NCI-H748 treated with DMSO at 0.1 percent for 48 hours (cell line): Measurements from ENCODE around the gene VPS13A.
"Not testable (repeated sequence)": the region's sequence is repeated elsewhere in the genome, so short reads cannot be mapped to it uniquely, and the experiment has no call there.

ENCODE experiments used
- DNase-seq: peaks from one replicate; lab custom pipeline; 2025; lab: John Stamatoyannopoulos, UW

Gene VPS13A

GRCh38 chr9:77305622-77306400 is 128.5 kb downstream of the VPS13A start:
- DNase-seq, result no peak

DNA sequence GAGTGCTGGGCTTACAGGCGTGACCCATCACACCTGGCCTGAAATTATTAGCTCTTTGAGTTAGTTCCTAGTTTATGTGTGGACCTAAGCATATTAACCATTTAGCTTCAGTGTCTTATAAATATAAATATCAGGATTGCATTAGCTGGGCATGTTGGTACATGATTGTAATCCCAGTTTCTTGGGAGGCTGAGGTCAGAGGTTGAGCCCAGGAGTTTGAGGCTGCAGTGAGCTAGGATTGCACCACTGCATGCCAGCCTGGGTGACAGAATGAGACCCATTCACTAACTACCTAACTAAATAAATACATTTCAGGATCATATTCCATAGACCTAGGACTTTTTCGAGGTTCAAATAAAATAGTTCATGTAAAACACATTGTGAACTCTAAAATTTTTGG is 129.8 kb downstream of the VPS13A start:
- no peak for DNase-seq

DNA sequence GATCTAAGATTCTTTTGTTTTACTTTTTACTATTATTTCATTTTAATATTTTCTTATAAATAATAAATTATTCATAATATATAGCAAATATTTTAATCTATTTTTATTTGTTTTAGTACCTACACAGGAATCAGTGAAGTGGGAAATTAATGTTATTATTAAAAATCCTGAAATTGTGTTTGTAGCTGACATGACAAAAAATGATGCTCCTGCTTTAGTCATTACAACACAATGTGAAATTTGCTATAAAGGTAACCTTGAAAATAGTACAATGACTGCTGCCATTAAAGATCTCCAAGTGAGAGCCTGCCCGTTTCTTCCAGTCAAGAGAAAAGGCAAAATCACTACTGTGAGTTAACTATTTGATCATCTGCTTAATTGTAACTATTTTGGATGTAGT is 138.7 kb downstream of the VPS13A start:
- DNase-seq, result no peak

- DNase-seq, result no peak
Observed at GRCh38 chr9:77325058-77325457, 147.7 kb downstream of the VPS13A start.

DNA sequence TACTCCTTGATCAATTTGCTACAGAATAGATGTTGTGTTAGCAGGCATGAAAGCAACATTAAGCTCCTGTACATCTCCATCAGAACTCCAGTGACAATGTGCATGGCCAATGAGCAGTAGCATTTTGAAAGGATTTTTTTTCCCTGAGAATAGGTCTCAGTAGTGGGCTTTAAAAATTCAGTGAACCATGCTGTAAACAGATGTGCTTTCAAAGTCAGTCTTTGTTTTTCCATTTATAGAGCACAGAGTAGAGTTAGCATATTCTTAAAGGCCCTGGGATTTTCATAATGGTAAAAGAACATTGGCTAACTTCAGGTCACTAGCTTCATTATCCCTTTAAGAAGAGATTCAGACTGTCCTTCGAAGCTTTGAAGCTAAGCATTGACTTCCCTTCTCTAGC is 150.8 kb downstream of the VPS13A start:
- no peak for DNase-seq

DNA sequence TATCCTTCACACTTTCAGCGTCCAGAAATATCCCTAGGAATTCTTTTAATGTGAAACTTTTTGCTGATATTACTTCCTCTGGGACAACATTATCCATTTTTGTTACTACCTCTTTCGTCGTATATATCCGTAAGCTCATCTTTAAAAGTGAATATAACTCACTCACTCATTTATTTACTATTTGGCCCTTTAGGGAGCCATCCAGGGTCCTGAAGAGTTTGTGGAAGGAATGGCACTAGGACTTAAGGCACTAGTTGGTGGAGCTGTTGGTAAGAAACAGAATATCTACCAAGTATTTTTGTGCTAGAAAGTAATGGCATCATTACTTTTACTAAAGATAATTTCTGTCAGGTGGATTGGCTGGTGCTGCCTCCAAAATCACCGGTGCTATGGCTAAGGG is 192.7 kb downstream of the VPS13A start:
- DNase-seq, result no peak

DNA sequence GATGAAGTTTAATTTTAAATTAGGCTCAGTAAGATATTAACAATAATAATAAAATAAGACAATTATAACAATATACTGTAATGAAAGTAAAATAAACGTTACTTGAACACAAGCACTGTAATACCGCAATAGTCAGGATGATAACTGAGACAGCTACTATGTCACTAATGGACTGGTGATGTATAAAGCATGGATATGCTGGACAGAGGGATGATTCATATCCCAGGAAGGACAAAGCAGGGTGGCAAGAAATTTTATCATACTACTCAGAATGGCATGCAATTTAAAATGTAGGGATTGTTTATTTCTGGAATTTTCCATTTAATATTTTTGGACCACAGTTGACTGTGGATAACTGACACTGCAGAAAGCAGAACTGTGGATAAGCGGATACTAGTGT is 196.9 kb downstream of the VPS13A start:
- DNase-seq, result no peak

- DNase-seq, result no peak
Observed at GRCh38 chr9:77375956-77376532, 198.7 kb downstream of the VPS13A start.

GRCh38 chr9:77384406-77384805 is 207.1 kb downstream of the VPS13A start:
- DNase-seq, result no peak

- DNase-seq, result no peak
Observed at GRCh38 chr9:77386187-77386586, 208.9 kb downstream of the VPS13A start.

- no peak for DNase-seq
Observed at GRCh38 chr9:77391834-77392233, 214.5 kb downstream of the VPS13A start.

DNA sequence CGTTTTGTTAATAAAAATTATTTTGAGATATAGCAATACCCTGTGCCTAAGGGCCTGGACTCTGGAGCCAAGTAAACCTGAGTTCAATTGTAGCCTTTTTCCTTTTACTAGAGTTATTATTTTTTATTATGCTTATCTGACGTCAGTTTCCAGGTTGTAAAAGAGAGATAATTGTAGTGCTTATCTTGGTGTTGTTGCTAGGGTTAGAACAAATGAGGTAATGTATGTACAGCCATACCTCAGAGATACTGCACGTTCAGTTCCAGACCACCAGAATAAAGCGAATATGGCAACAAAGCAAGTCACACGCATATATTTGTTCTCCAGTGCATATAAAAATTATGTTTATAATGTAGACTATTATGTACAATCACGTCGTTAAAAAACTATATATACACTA is 215.0 kb downstream of the VPS13A start:
- peak; percentile 32 for DNase-seq

DNA sequence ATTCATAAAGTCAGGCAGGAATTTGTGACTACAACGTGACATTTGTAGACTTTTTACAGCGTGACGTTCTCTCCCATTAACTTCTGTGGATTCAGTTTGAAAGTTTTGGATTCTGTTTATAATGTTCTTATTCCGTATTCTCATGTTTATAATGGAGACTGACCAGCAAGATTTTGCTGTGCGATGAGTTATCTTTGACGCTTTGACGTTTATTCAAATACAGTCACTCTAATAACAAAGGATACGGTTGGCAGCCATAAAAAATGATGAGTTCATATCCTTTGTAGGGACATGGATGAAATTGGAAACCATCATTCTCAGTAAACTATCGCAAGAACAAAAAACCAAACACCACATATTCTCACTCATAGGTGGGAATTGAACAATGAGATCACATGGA is 221.2 kb downstream of the VPS13A start:
- DNase-seq, result not testable (repeated sequence)

- no peak for DNase-seq
Observed at GRCh38 chr9:77399964-77400363, 222.6 kb downstream of the VPS13A start.

DNA sequence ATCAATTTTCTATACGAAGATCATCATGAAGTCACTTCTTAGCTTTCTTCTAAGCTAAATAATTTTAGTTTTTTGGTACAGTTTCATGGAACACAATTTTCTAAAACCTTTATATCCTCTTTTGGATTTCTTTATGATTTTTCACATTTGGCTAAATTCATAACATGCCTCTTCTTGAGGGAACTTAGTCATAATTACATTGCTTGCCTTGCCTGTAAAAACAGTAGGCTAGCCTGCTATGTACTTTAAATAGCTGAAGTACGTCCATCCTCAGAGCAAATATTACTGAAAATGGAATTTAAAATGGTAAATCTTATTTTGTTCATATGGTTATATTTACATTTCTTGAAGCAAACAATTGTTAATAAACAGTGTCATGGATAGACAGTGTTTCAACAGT is 225.0 kb downstream of the VPS13A start:
- DNase-seq, result no peak

GRCh38 chr9:77403239-77403638 is 225.9 kb downstream of the VPS13A start:
- DNase-seq, result no peak

DNA sequence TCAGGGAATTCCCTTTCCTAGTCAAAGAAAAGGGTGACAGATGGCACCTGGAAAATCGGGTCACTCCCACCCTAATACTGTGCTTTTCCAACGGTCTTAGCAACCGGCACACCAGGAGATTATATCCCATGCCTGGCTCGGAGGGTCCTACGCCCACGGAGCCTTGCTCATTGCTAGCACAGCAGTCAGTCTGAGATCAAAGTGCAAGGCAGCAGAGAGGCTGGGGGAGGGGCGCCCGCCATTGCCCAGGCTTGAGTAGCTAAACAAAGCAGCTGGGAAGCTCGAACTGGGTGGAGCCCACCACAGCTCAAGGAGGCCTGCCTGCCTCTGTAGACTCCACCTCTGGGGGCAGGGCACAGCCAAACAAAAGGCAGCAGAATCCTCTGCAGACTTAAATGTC is 231.2 kb downstream of the VPS13A start:
- DNase-seq, result not testable (repeated sequence)

GRCh38 chr9:77417566-77417965 is 240.2 kb downstream of the VPS13A start:
- no peak for DNase-seq

DNA sequence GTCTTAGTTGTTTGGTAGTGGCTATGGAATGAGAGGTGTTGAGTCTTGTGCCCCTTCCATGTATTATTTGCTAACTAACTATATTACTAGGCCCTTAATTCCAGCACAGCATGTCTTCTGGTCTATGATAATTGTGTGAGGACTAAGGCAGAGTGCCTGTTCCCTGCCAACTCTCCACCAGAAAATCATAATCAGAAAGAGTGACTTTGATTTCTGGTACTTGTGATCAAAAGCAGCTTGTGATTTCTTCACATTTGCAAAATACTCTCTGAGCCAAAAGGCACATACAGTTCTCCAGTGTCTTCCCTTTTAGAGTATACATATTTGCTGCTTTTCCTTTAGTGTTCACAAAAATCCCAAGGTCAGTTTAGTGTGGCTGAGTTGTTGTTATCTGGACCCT is 240.9 kb downstream of the VPS13A start:
- no peak for DNase-seq

GRCh38 chr9:77420641-77421040 is 243.3 kb downstream of the VPS13A start:
- no peak for DNase-seq

GRCh38 chr9:77421506-77422265 is 244.4 kb downstream of the VPS13A start:
- DNase-seq, result no peak

GRCh38 chr9:77422969-77423368 is 245.6 kb downstream of the VPS13A start:
- no peak for DNase-seq

DNA sequence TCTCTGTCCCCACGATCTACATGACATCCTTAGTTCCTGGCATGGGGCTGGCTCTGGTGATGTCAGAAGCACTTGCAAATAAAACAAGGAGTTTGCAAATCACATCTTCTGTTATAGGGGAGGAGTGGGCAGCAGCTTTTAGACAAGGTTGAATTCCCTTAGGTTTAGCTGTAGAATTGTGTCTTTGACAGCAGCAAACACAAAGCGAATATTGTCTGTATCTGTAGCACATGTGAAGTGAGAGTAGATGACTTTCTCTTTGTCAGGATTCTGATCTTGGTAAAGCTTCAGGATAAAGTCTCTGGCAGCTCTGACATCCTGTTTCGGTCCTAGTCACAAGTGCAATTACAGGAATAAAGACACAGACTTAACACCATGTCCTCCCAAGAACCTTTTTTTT is 246.5 kb downstream of the VPS13A start:
- no peak for DNase-seq
